Stimulated activated CD8-positive, alpha-beta memory T cell treated with anti-CD3 and anti-CD28 coated beads, Interleukin-4, amount 100 ng/mL, for 48 hours (primary cell): ENCODE data around the gene CCDC185.
"Not testable (repeated sequence)": the region's sequence is repeated elsewhere in the genome, so short reads cannot be mapped to it uniquely, and the experiment has no call there.

Experiments
- DNase-seq: peaks from one replicate; pipeline ENCODE4 v3.0.0-alpha.2; 2020

Gene CCDC185

GRCh38 chr1:223394706-223395105, 1.5 kb downstream of the CCDC185 start:
- no peak for DNase-seq

- not testable (repeated sequence) for DNase-seq
Measured at GRCh38 chr1:223399393-223399792, 6.2 kb downstream of the CCDC185 start.

GRCh38 chr1:223401873-223402789, 8.9 kb downstream of the CCDC185 start:
- DNase-seq = no peak

- no peak for DNase-seq
Measured at GRCh38 chr1:223402790-223403142, 9.6 kb downstream of the CCDC185 start.

- no peak for DNase-seq
Measured at GRCh38 chr1:223403184-223403815, 10.1 kb downstream of the CCDC185 start.

- DNase-seq = no peak
Measured at GRCh38 chr1:223405507-223405906, 12.3 kb downstream of the CCDC185 start.

GRCh38 chr1:223410036-223410435, 16.8 kb downstream of the CCDC185 start:
- DNase-seq = no peak

- no peak for DNase-seq
Measured at GRCh38 chr1:223411309-223411708, 18.1 kb downstream of the CCDC185 start.

- DNase-seq = no peak
Measured at GRCh38 chr1:223411710-223412109, 18.5 kb downstream of the CCDC185 start.

- DNase-seq = no peak
Measured at GRCh38 chr1:223413216-223413615, 20.0 kb downstream of the CCDC185 start.

- no peak for DNase-seq
Measured at GRCh38 chr1:223417444-223417843, 24.2 kb downstream of the CCDC185 start.

GRCh38 chr1:223417903-223418663, 24.9 kb downstream of the CCDC185 start:
- DNase-seq = no peak

GRCh38 chr1:223419115-223419514, 25.9 kb downstream of the CCDC185 start:
- DNase-seq = no peak

- no peak for DNase-seq
Measured at GRCh38 chr1:223419561-223419960, 26.3 kb downstream of the CCDC185 start.

GRCh38 chr1:223421025-223421424, 27.8 kb downstream of the CCDC185 start:
- no peak for DNase-seq

GRCh38 chr1:223421676-223422075, 28.5 kb downstream of the CCDC185 start:
- no peak for DNase-seq

- DNase-seq = no peak
Measured at GRCh38 chr1:223422911-223423310, 29.7 kb downstream of the CCDC185 start.

GRCh38 chr1:223423641-223424233, 30.5 kb downstream of the CCDC185 start:
- DNase-seq = no peak

GRCh38 chr1:223425550-223425949, 32.3 kb downstream of the CCDC185 start:
- DNase-seq = no peak

- no peak for DNase-seq
Measured at GRCh38 chr1:223426936-223427335, 33.7 kb downstream of the CCDC185 start.

- DNase-seq = no peak
Measured at GRCh38 chr1:223429313-223429731, 36.1 kb downstream of the CCDC185 start.

- DNase-seq = no peak
Measured at GRCh38 chr1:223429821-223430220, 36.6 kb downstream of the CCDC185 start.

- DNase-seq = no peak
Measured at GRCh38 chr1:223430236-223430635, 37.0 kb downstream of the CCDC185 start.
